D721Med (cell line): ENCODE data around the gene DNAI1.

Experiments used
- DNase-seq: peaks from one replicate; pipeline ENCODE4 v3.0.0; 2011; ENCODE audit warnings: low spot score; ENCODE audit not compliant: insufficient read length
- FAIRE-seq: peaks from 2 replicates; lab custom pipeline; 2011; peaks lifted over from hg19 to GRCh38; lab: Jason Lieb, UNC
- CTCF ChIP-seq: IDR thresholded peaks from 2 replicates; pipeline ENCODE4 v1.5.1; 2012; ENCODE audit warnings: mild to moderate bottlenecking, control low read depth; ENCODE audit not compliant: insufficient read depth; ENCODE audit errors: missing control alignments

DNAI1 gene

GRCh38 chr9:34552986-34553385 lies 94.4 kb downstream of the DNAI1 start:
- no peak for FAIRE-seq
- no peak for DNase-seq
- TF ChIP-seq CTCF = no peak

GRCh38 chr9:34553511-34554021 lies 95.0 kb downstream of the DNAI1 start:
- FAIRE-seq (no peak), DNase-seq (no peak)
- TF ChIP-seq CTCF = no peak

- FAIRE-seq (no peak), DNase-seq (peak; percentile 65)
- no peak for TF ChIP-seq CTCF
These were observed 95.8 kb downstream of the DNAI1 start for GRCh38 chr9:34554211-34555001.

DNA sequence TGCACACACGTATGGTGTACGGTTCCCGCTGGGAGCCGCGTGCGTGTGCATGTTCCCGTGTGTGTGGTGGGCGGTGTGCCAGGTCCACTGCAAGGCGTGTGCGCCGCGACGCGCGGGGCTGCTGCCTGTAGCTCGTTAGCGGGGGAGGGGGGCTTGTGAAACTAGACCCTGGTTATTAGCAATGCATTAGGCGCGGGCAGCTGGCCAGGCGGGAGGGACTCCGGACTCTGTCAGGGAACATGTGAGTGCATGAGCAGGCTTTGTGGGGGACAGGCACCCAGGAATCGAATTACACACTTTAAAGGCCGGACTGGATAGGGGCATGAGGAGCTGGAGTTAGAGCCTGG lies 96.4 kb downstream of the DNAI1 start:
- FAIRE-seq = no peak
- no peak for TF ChIP-seq CTCF
- no peak for DNase-seq

GRCh38 chr9:34555500-34555899 lies 96.9 kb downstream of the DNAI1 start:
- FAIRE-seq = no peak
- DNase-seq = no peak
- no peak for TF ChIP-seq CTCF

DNA sequence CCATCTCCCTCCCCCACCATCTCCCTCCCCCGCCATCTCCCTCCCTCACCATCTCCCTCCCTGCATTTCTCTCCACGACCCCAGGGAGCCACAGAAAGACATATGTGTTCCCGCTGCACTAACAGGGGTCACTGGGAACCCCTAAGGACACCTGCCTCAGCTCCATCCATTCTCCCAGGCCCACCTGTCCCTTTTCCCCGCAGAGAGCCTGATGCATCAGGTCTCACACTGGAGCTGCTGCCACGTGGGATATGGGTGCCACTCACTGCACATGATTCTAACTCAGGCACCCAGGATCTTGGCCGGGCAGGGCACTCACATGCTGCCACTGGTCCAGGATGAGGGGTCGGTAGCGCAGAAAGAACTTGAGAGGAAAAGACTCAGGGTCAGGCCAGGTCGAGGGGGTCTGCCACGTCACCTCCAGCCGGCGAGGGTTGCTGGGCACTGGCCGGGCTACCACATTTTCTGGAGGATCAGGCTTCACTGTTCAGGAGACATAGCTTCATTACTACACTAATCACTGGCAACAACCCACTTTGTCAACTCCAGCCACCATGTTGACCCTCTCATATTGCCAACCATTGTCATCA lies 97.4 kb downstream of the DNAI1 start:
- no peak for TF ChIP-seq CTCF
- no peak for DNase-seq
- FAIRE-seq = no peak

GRCh38 chr9:34556949-34557348 lies 98.3 kb downstream of the DNAI1 start:
- TF ChIP-seq CTCF = no peak
- FAIRE-seq (no peak), DNase-seq (no peak)
